ENCODE measurements around the gene EXOC6B.

EXOC6B gene

GRCh38 chr2:72794572-72794971, 31.3 kb downstream of the EXOC6B start:
- in situ Hi-C loops (cut with MboI; ENCODE audit: low sequenced_read_pairs): no loop called here
- Histone ChIP-seq H3K9me3 (no peaks in the 10 kb centered on the region), H3K27me3 (ENCODE audit: low read depth) (no peaks in the 10 kb centered on the region), H3K36me3 (replicated peaks) (no peaks in the 10 kb centered on the region), H3K4me1 (no peaks in the 10 kb centered on the region), H3K4me3 (no peak overlapping the region)
- no peak for DNase-seq (ENCODE audit: low spot score in 2 of 2)

GRCh38 chr2:72793798-72794440, 31.9 kb downstream of the EXOC6B start:
- DNase-seq (ENCODE audit: low spot score in 2 of 2): no peak
- no peaks in the 10 kb centered on the region for H3K27me3 ChIP-seq (ENCODE audit: low read depth)
- no peaks in the 10 kb centered on the region for H3K9me3 ChIP-seq
- H3K36me3 ChIP-seq (replicated peaks): no peaks in the 10 kb centered on the region
- H3K4me1 ChIP-seq: no peaks in the 10 kb centered on the region
- in situ Hi-C loops (cut with MboI; ENCODE audit: low sequenced_read_pairs): no loop called here
- no peak overlapping the region for H3K4me3 ChIP-seq

GRCh38 chr2:72789241-72789640, 36.6 kb downstream of the EXOC6B start:
- in situ Hi-C loops (cut with MboI; ENCODE audit: low sequenced_read_pairs): no loop called here
- H3K36me3 ChIP-seq (replicated peaks): no peaks in the 10 kb centered on the region
- no peaks in the 10 kb centered on the region for H3K4me1 ChIP-seq
- no peaks in the 10 kb centered on the region for H3K9me3 ChIP-seq
- DNase-seq (ENCODE audit: low spot score in 2 of 2): no peak
- no peak overlapping the region for H3K4me3 ChIP-seq
- H3K27me3 ChIP-seq (ENCODE audit: low read depth): no peaks in the 10 kb centered on the region

GRCh38 chr2:72788756-72789155, 37.1 kb downstream of the EXOC6B start:
- no peak for DNase-seq (ENCODE audit: low spot score in 2 of 2)
- H3K4me1 ChIP-seq: no peaks in the 10 kb centered on the region
- no peak overlapping the region for H3K4me3 ChIP-seq
- H3K36me3 ChIP-seq (replicated peaks): no peaks in the 10 kb centered on the region
- no peaks in the 10 kb centered on the region for H3K27me3 ChIP-seq (ENCODE audit: low read depth)
- no peaks in the 10 kb centered on the region for H3K9me3 ChIP-seq
- in situ Hi-C loops (cut with MboI; ENCODE audit: low sequenced_read_pairs): no loop called here

GRCh38 chr2:72785517-72785916, 40.3 kb downstream of the EXOC6B start:
- Histone ChIP-seq H3K9me3 (no peaks in the 10 kb centered on the region), H3K36me3 (replicated peaks) (no peaks in the 10 kb centered on the region), H3K4me3 (no peak overlapping the region), H3K4me1 (peaks cover 1% of the 10 kb centered on the region; the same call in 1 of the 2 replicates), H3K27me3 (ENCODE audit: low read depth) (no peaks in the 10 kb centered on the region)
- no peak for DNase-seq (ENCODE audit: low spot score in 2 of 2)
- in situ Hi-C loops (cut with MboI; ENCODE audit: low sequenced_read_pairs): no loop called here

GRCh38 chr2:72782520-72782919, 43.3 kb downstream of the EXOC6B start:
- H3K36me3 ChIP-seq (replicated peaks): no peaks in the 10 kb centered on the region
- no peaks in the 10 kb centered on the region for H3K27me3 ChIP-seq (ENCODE audit: low read depth)
- in situ Hi-C loops (cut with MboI; ENCODE audit: low sequenced_read_pairs): no loop called here
- peak in 1 of 2 experiments; percentile 14 for DNase-seq (ENCODE audit: low spot score in 2 of 2)
- no peaks in the 10 kb centered on the region for H3K9me3 ChIP-seq
- no peak overlapping the region for H3K4me3 ChIP-seq
- H3K4me1 ChIP-seq: peaks cover 5% of the 10 kb centered on the region; the same call in 1 of the 2 replicates

- Histone ChIP-seq H3K36me3 (replicated peaks) (no peaks in the 10 kb centered on the region), H3K4me3 (no peak overlapping the region), H3K4me1 (peaks cover 5% of the 10 kb centered on the region; the same call in 1 of the 2 replicates), H3K9me3 (no peaks in the 10 kb centered on the region), H3K27me3 (ENCODE audit: low read depth) (no peaks in the 10 kb centered on the region)
- DNase-seq (ENCODE audit: low spot score in 2 of 2): no peak
- in situ Hi-C loops (cut with MboI; ENCODE audit: low sequenced_read_pairs): no loop called here
Measured at GRCh38 chr2:72781480-72781879, 44.4 kb downstream of the EXOC6B start.

GRCh38 chr2:72780477-72780876, 45.4 kb downstream of the EXOC6B start:
- in situ Hi-C loops (cut with MboI; ENCODE audit: low sequenced_read_pairs): no loop called here
- Histone ChIP-seq H3K9me3 (no peaks in the 10 kb centered on the region), H3K36me3 (replicated peaks) (no peaks in the 10 kb centered on the region), H3K4me3 (no peak overlapping the region), H3K27me3 (ENCODE audit: low read depth) (no peaks in the 10 kb centered on the region), H3K4me1 (peaks cover 5% of the 10 kb centered on the region; the same call in 1 of the 2 replicates)
- DNase-seq (ENCODE audit: low spot score in 2 of 2): peak in 1 of 2 experiments; percentile 9

GRCh38 chr2:72779495-72779894, 46.3 kb downstream of the EXOC6B start:
- in situ Hi-C loops (cut with MboI; ENCODE audit: low sequenced_read_pairs): no loop called here
- DNase-seq (ENCODE audit: low spot score in 2 of 2): no peak

GRCh38 chr2:72778410-72778809, 47.4 kb downstream of the EXOC6B start:
- in situ Hi-C loops (cut with MboI; ENCODE audit: low sequenced_read_pairs): no loop called here
- Histone ChIP-seq H3K27me3 (ENCODE audit: low read depth) (no peaks in the 10 kb centered on the region), H3K36me3 (replicated peaks) (no peaks in the 10 kb centered on the region), H3K4me3 (no peak overlapping the region), H3K9me3 (no peaks in the 10 kb centered on the region), H3K4me1 (peaks cover 8% of the 10 kb centered on the region; the same call in 1 of the 2 replicates)
- no peak for DNase-seq (ENCODE audit: low spot score in 2 of 2)

More at GRCh38 chr2:72779495-72779894, 46.3 kb downstream of the EXOC6B start:
- H3K4me3 ChIP-seq: no peak overlapping the region
- H3K9me3 ChIP-seq: no peaks in the 10 kb centered on the region
- H3K4me1 ChIP-seq: peaks cover 8% of the 10 kb centered on the region; the same call in 1 of the 2 replicates
- H3K27me3 ChIP-seq (ENCODE audit: low read depth): no peaks in the 10 kb centered on the region
- no peaks in the 10 kb centered on the region for H3K36me3 ChIP-seq (replicated peaks)

GRCh38 chr2:72770879-72771461, 54.9 kb downstream of the EXOC6B start:
- peak; percentile 58 to 75 for DNase-seq (ENCODE audit: low spot score in 2 of 2)
- peaks cover 6% of the 10 kb centered on the region; the same call in 1 of the 2 replicates for H3K4me1 ChIP-seq
- in situ Hi-C loops (cut with MboI; ENCODE audit: low sequenced_read_pairs): loop anchor here (5.0 kb wide), 1 partner anchor 91 kb away; no protein-coding TSS in a partner anchor

GRCh38 chr2:72765997-72766609, 59.7 kb downstream of the EXOC6B start:
- peaks cover 8% of the 10 kb centered on the region for H3K4me1 ChIP-seq
- no peak overlapping the region for H3K4me3 ChIP-seq
- no peaks in the 10 kb centered on the region for H3K36me3 ChIP-seq (replicated peaks)
- in situ Hi-C loops (cut with MboI; ENCODE audit: low sequenced_read_pairs): no loop called here
- no peaks in the 10 kb centered on the region for H3K27me3 ChIP-seq (ENCODE audit: low read depth)
- H3K9me3 ChIP-seq: peaks cover 6% of the 10 kb centered on the region; the same call in 1 of the 2 replicates
- DNase-seq (ENCODE audit: low spot score in 2 of 2): peak; percentile 11 to 44

More at GRCh38 chr2:72770879-72771461, 54.9 kb downstream of the EXOC6B start:
- H3K4me3 ChIP-seq: no peak overlapping the region
- no peaks in the 10 kb centered on the region for H3K36me3 ChIP-seq (replicated peaks)
- H3K9me3 ChIP-seq: no peaks in the 10 kb centered on the region
- H3K27me3 ChIP-seq (ENCODE audit: low read depth): no peaks in the 10 kb centered on the region

- no peak for DNase-seq (ENCODE audit: low spot score in 2 of 2)
- Histone ChIP-seq H3K36me3 (replicated peaks) (no peaks in the 10 kb centered on the region), H3K4me3 (no peak overlapping the region), H3K4me1 (peaks cover 8% of the 10 kb centered on the region), H3K27me3 (ENCODE audit: low read depth) (no peaks in the 10 kb centered on the region), H3K9me3 (peaks cover 6% of the 10 kb centered on the region; the same call in 1 of the 2 replicates)
- in situ Hi-C loops (cut with MboI; ENCODE audit: low sequenced_read_pairs): no loop called here
Measured at GRCh38 chr2:72762276-72762675, 63.6 kb downstream of the EXOC6B start.

- no peak for DNase-seq (ENCODE audit: low spot score in 2 of 2)
- in situ Hi-C loops (cut with MboI; ENCODE audit: low sequenced_read_pairs): no loop called here
- Histone ChIP-seq H3K9me3 (peaks cover 6% of the 10 kb centered on the region; the same call in 1 of the 2 replicates), H3K36me3 (replicated peaks) (no peaks in the 10 kb centered on the region), H3K4me3 (no peak overlapping the region), H3K27me3 (ENCODE audit: low read depth) (no peaks in the 10 kb centered on the region), H3K4me1 (peaks cover 12% of the 10 kb centered on the region)
Measured at GRCh38 chr2:72759755-72760154, 66.1 kb downstream of the EXOC6B start.

All from HAP-1 (cell line).